Naive B cell (primary cell): ENCODE data around the gene KIF2C. TPM values are rescaled to one million over a fixed set of nuclear protein-coding genes. Genes with fewer than 3 reads are reported as not detected.
"Not testable (repeated sequence)": the region's sequence is repeated elsewhere in the genome, so short reads cannot be mapped to it uniquely, and the experiment has no call there.

ENCODE experiments used
- ATAC-seq, 2 donors: fragments of 150-1000 bp; cut with Tn5 transposase; 2 replicates each; pipeline ENCODE4 v1.10.0; 2021; ENCODE audit warnings: low read depth in 2 of 2, mild to moderate bottlenecking in 2 of 2, moderate library complexity in 2 of 2
- DNase-seq: peaks from one replicate; pipeline ENCODE4 v3.0.0; 2022
- H3K27ac Mint-ChIP-seq, 6 donors: one replicate each; pipeline ENCODE4 v1.8.0; 2020 to 2022; ENCODE audit warnings: mild to moderate bottlenecking in 6 of 6, mixed read lengths in 6 of 6, moderate library complexity in 5 of 6, inconsistent platforms in 2 of 6
- H3K27me3 Mint-ChIP-seq, 3 donors: one replicate each; pipeline ENCODE4 v1.8.0; 2021 to 2022; ENCODE audit warnings: mixed read lengths in 3 of 3, mild to moderate bottlenecking in 1 of 3
- H3K36me3 Mint-ChIP-seq, 2 donors: one replicate each; pipeline ENCODE4 v1.8.0; 2020 to 2022; ENCODE audit warnings: mixed read lengths in 2 of 2, inconsistent platforms in 1 of 2, mild to moderate bottlenecking in 1 of 2
- H3K4me1 Mint-ChIP-seq, 3 donors: one replicate each; pipeline ENCODE4 v1.8.0; 2020 to 2022; ENCODE audit warnings: mixed read lengths in 3 of 3, inconsistent platforms in 1 of 3, mild to moderate bottlenecking in 1 of 3, moderate library complexity in 1 of 3
- H3K4me3 Mint-ChIP-seq, 8 donors: one replicate each; pipeline ENCODE4 v1.8.0; 2020 to 2022; ENCODE audit warnings: mild to moderate bottlenecking in 8 of 8, mixed read lengths in 8 of 8, moderate library complexity in 8 of 8, inconsistent platforms in 2 of 8
- H3K9me3 Mint-ChIP-seq, 7 donors: one replicate each; pipeline ENCODE4 v1.8.0; 2020 to 2022; ENCODE audit warnings: mixed read lengths in 7 of 7, mild to moderate bottlenecking in 5 of 7, inconsistent platforms in 2 of 7, moderate library complexity in 1 of 7
- polyA plus RNA-seq, 6 donors: library from polyadenylated mRNA; unstranded; fragments of 300-500 nt; fragmentation: Illumina TruSeq; gene quantifications; one replicate each; pipeline ENCODE4 v1.2.3, GENCODE V29; 2021; ENCODE audit warnings: low read depth in 6 of 6

The KIF2C gene
- polyA plus RNA-seq, 6 donors from 2014 or later: 0.23 to 0.85 (median 0.33) TPM; not detected in 2

DNA sequence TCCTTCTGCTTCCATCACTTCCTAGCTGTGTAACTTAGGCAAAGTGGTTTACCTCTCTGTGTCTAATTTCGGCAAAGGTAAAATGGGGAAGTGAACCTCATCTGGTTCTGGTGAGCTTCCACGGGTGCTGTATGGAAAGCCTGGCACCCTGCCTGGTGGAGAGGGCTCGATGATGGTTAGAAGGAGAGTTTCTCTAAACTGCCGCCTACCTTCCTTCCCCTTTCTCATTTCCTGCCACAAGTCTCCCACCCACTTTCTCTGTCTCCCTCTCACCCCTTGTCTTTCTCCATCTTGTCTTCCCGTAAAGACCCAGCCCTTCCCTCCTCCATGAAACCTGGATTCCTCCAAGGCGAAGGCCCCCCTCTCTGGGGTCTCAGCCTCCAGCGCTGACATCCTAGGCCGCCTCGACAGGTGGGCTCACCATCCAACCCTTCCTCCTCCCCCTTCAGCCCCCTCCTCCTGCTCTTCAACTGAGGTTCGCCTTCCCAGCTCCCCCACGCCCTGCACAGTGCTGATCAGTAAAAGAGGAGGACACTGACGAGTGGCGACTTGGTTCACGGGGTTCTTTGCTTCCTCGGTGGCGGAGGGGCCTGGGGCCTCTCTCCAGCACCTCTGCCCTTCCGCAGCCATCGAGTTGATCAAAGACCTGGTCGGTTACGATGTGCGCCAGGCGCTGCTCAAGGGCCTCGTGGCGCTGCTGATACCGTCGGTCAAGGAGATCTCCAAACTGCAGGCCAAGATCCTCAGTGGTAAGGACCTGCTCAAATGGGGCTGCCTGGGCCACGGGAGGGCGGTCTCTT, 15.9 kb upstream of the KIF2C start:
- Mint-ChIP-seq H3K4me1 (peaks cover 51 to 74% (median 69%) of the 10 kb centered on the region in 3 donors), H3K4me3 (peak overlapping the region; percentile 74 to 94 (median 90)), H3K9me3 (peaks cover 0 to 4% (median 0%) of the 10 kb centered on the region in 7 donors), H3K27ac (peak overlapping the region; percentile 86 to 98 (median 89)), H3K27me3 (no peaks in the 10 kb centered on the region), H3K36me3 (no peaks in the 10 kb centered on the region)
- ATAC-seq (peak; percentile 50 to 60), DNase-seq (peak; percentile 76)

DNA sequence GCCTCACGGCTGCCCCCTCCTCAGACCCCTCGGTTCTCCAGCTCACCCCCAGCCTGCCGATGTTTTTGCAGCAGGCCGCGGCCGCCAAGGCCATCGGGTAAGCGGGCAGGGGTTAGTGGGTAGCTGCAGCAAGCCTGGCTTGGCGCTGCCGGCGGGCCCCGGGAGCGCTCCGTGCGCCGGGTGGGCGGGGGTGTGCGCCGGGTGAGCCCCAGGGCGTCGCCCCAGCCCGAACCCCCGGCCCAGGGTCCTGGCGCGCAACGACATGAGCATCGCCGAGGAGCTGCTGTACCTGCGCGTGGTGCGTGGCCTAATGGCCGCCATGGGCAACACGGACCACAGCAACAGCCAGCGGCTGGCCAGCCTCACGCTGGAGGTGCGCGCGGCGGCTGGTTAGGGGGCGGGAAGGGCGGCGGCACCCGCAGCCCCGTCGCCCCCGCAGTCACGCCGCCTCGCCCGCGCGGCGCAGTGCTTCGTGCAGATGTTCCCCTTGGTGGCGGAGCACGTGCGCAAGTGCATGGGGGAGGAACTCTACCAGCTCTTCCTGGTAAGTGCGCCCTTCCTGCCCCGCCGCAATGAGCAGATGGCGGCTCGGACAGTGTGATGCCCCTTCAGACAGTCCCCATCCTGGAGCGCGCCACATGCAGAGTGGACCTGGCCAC, 15.2 kb upstream of the KIF2C start:
- peaks cover 56 to 72% (median 68%) of the 10 kb centered on the region in 3 donors for H3K4me1 Mint-ChIP-seq
- no peaks in the 10 kb centered on the region for H3K36me3 Mint-ChIP-seq
- H3K9me3 Mint-ChIP-seq: peaks cover 0 to 4% (median 0%) of the 10 kb centered on the region in 7 donors
- H3K27me3 Mint-ChIP-seq: no peaks in the 10 kb centered on the region
- ATAC-seq (no peak), DNase-seq (no peak)
- peak overlapping the region in 4 of 6 donors; percentile 81 to 96 (median 88) for H3K27ac Mint-ChIP-seq
- H3K4me3 Mint-ChIP-seq: peak overlapping the region in 3 of 8 donors; percentile 20 to 63 (median 32)

DNA sequence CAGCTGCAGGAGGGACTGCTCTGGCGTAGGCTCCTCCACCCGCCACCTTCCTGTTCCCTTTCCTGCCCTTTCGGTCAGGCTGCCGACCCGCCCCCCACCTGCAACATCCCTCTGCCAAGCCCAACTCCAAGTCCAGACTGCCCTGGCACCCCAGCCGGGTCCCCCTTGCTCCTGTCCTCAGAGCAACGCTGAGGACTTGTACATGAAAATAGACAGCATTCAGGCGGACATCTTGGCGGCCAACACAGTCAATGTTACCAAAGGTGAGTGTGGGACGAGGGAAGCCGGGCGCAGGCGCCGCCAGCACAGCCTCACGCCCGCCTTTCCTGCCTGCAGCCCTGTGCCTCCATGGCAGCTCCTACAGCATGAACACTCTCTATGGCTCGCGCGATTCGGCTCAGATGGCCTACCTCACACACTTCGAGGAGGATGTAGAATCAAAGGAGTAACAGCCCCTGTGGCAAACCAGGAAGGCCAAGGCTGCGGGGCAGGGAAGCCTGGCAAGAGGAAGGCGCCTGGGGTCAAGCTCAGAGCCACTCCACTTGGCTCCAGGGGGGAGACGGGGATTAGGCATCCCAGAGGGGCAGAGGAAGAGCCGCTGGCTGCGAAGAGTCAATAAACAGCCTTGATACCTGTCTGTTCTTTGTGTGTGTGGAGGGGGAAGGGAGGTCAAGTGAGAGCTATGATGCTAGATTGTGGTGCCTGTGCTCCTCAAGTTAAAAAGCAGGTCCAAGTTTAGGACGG, 14.5 kb upstream of the KIF2C start:
- Mint-ChIP-seq H3K4me1 (peaks cover 52 to 68% (median 62%) of the 10 kb centered on the region in 3 donors), H3K36me3 (no peaks in the 10 kb centered on the region), H3K4me3 (peak overlapping the region in 6 of 8 donors; percentile 20 to 63 (median 53)), H3K27me3 (no peaks in the 10 kb centered on the region), H3K27ac (peak overlapping the region in 5 of 6 donors; percentile 77 to 96 (median 90)), H3K9me3 (peaks cover 0 to 4% (median 0%) of the 10 kb centered on the region in 7 donors)
- DNase-seq (no peak), ATAC-seq (no peak)

DNA sequence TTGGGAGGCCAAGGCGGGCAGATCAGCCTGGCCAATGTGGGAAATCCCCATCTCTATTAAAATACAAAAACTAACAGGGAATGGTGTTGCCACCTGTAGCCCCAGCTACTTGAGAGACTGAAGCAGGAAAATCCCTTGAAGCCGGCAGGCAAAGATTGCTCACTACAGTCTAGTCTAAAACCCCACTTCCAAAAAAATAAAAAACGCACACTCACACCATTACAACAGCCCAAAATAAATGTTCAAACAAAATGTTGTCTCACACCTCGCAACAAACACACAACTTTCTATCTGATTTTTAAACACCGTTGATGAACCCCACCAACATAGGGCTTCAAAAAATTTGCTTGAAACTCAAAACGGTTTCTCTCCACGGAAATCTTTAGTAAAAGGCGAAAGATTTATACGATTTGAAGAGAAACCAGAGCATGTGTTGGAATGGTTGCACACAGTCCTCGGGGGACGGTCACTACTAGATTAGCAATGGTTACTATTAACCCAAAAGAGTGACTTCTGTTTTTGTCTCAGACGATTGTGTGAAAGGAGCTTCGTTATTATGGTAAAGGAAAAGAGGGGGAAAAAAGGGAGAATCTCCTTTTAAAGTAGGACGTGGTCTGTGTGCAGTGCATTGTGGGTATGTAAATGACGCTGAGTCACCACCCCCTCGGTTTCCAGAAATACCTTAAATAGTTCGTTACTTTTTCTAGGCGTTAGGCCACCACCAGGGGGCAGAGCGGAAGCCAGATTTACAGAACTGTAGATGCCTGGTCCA, 8.7 kb upstream of the KIF2C start, which contains the start of gene RNU5D-1:
TSS of gene RNU5D-1 (minus strand) at position 430 of the 772 bp plus-strand sequence.
- Mint-ChIP-seq H3K4me1 (peaks cover 23 to 41% (median 25%) of the 10 kb centered on the region in 3 donors), H3K4me3 (peak within 1 kb of the TSS; percentile 56 to 88 (median 80)), H3K36me3 (no peaks in the 10 kb centered on the region), H3K27me3 (no peaks in the 10 kb centered on the region), H3K9me3 (no peaks in the 10 kb centered on the region), H3K27ac (peak within 1 kb of the TSS; percentile 99 to 100 (median 100))
- ATAC-seq (peak; percentile 78), DNase-seq (peak; percentile 89)

DNA sequence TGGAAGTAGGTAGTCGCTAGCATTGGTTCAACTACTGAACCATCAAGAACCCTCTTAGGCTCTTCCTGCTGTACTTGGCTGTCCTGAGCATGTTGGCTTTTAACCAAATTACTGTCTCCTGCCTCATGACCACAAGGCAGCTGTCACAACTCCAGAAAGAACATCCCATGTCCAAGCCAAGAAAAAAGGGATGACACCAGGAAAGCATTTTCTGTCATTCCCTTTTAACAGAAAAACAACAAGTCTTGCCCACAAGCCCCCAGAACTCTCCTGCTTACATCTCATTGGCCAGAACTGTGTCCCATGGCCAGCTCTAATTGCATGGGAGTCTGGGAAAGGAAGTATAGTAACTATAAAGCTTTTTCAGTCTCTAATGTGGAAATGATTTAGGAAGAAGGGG, 6.3 kb upstream of the KIF2C start:
- Mint-ChIP-seq H3K27ac (no peak overlapping the region), H3K9me3 (no peaks in the 10 kb centered on the region), H3K27me3 (no peaks in the 10 kb centered on the region), H3K4me3 (peak overlapping the region in 1 of 8 donors; percentile 10), H3K36me3 (no peaks in the 10 kb centered on the region), H3K4me1 (peaks cover 12 to 30% (median 13%) of the 10 kb centered on the region in 3 donors)
- ATAC-seq (no peak), DNase-seq (no peak)

DNA sequence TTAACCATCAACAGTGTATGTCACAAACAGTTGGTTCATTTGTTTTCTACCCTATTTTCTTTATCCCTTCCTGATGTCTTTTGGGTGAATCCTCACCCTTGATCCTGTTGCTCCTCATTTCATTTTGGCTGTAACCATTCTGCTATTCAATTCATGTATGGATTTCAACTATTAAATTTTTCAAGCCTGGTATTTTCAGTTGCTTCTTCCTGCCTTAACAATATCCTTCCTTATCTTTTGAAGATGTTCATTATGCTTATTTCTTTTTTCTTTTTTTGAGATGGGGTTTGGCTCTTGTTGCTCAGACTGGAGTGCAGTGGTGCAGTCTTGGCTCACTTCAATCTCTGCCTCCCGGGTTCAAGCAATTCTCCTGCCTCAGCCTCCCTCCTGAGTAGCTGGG, 5.9 kb upstream of the KIF2C start:
- Mint-ChIP-seq H3K4me1 (peaks cover 12 to 32% (median 13%) of the 10 kb centered on the region in 3 donors), H3K27ac (no peak overlapping the region), H3K9me3 (no peaks in the 10 kb centered on the region), H3K4me3 (peak overlapping the region in 1 of 8 donors; percentile 10), H3K27me3 (no peaks in the 10 kb centered on the region), H3K36me3 (no peaks in the 10 kb centered on the region)
- DNase-seq (no peak), ATAC-seq (no peak)

DNA sequence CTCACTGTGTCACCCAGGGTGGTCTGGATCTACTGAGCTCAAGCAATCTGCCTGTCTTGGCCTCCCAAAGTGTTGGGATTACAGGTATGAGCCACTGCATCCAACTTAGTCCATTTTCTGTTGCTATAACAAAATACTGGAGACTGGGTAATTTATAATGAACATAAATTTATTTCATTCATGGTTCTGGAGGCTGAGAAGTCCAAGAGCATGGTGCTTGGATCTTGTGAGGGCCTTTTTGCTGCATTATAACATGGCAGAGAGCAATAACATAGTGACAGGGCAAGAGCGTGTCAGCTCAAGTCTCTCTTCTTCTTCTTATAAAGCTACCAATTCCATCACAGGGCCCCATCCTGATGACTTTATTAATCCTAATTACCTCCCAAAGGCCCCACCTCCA, 3.6 kb upstream of the KIF2C start:
- no peak for DNase-seq
- no peak for ATAC-seq
- no peak overlapping the region for H3K27ac Mint-ChIP-seq

DNA sequence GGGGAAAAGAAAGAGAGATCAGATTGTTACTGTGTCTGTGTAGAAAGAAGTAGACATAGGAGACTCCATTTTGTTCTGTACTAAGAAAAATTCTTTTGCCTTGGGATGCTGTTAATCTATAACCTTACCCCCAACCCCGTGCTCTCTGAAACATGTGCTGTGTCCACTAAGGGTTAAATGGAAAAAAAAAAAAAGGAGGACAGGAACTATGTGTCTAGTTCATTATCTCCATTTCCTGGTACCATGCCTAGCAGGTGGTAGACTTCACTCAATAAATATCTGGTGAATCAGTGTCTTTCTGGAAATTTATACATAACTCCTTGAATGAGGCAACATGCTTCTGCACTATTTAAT, 707 bp upstream of the KIF2C start:
- Mint-ChIP-seq H3K4me3 (peak overlapping the region; percentile 85 to 97 (median 94)), H3K27ac (peak overlapping the region; percentile 36 to 97 (median 93)), H3K4me1 (peaks cover 6 to 26% (median 11%) of the 10 kb centered on the region in 3 donors)
- not testable (repeated sequence) for DNase-seq, H3K9me3 Mint-ChIP-seq, H3K27me3 Mint-ChIP-seq, ATAC-seq, H3K36me3 Mint-ChIP-seq

More for the DNA sequence above, 3.6 kb upstream of the KIF2C start:
- no peaks in the 10 kb centered on the region for H3K36me3 Mint-ChIP-seq
- no peaks in the 10 kb centered on the region for H3K27me3 Mint-ChIP-seq
- no peak overlapping the region for H3K4me3 Mint-ChIP-seq
- no peaks in the 10 kb centered on the region for H3K9me3 Mint-ChIP-seq
- H3K4me1 Mint-ChIP-seq: peaks cover 10 to 35% (median 13%) of the 10 kb centered on the region in 3 donors

DNA sequence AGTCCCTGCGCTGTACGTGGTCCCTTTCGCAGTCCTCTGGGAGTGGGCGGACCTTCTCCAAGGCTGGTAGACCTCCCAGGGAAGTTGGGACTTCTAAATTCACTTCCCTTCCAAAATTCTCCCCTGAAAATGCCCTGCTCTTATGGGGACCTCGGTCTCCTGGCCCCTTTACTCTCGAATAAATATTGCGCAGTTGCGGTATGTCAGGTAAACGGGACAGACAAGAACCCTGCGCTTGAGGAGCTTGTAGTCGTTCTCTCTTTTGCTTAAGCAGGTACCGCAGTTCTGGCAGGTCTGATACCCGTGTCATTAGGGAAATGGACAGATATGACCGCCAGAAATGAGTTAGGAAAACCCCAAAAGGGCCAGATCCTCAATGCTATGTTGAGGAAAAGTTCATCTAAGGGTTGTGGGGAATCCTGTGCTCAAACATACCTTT, 561 bp downstream of the KIF2C start:
- ATAC-seq: no peak
- H3K27ac Mint-ChIP-seq: peak overlapping the region in 4 of 6 donors; percentile 24 to 97 (median 80)
- no peaks in the 10 kb centered on the region for H3K36me3 Mint-ChIP-seq
- H3K9me3 Mint-ChIP-seq: no peaks in the 10 kb centered on the region
- H3K4me1 Mint-ChIP-seq: peaks cover 6 to 26% (median 11%) of the 10 kb centered on the region in 3 donors
- no peak for DNase-seq
- no peaks in the 10 kb centered on the region for H3K27me3 Mint-ChIP-seq
- peak overlapping the region; percentile 85 to 97 (median 94) for H3K4me3 Mint-ChIP-seq

DNA sequence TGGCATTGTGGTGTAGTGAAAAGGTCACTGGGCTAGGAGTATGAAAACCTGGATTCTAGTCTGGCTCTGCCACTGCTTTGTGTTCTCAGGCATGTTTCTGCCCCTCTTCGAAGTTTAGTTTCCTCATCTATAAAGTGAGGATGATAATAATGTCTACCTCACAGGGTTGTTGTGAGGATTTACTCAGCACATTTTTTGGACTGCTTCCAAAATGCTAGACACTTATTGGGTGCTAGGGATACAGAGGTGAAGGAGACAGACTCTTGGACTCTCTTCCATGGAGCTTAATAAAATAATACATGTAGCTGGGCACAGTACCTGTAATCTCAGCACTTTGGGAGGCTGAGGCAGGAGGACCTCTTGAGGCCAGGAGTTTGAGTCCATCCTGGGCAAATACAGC, 3.6 kb downstream of the KIF2C start:
- DNase-seq (no peak), ATAC-seq (no peak)
- Mint-ChIP-seq H3K27ac (no peak overlapping the region), H3K4me1 (peaks cover 6 to 20% (median 11%) of the 10 kb centered on the region in 3 donors), H3K27me3 (no peaks in the 10 kb centered on the region), H3K4me3 (peak overlapping the region in 1 of 8 donors; percentile 26), H3K9me3 (no peaks in the 10 kb centered on the region), H3K36me3 (no peaks in the 10 kb centered on the region)

DNA sequence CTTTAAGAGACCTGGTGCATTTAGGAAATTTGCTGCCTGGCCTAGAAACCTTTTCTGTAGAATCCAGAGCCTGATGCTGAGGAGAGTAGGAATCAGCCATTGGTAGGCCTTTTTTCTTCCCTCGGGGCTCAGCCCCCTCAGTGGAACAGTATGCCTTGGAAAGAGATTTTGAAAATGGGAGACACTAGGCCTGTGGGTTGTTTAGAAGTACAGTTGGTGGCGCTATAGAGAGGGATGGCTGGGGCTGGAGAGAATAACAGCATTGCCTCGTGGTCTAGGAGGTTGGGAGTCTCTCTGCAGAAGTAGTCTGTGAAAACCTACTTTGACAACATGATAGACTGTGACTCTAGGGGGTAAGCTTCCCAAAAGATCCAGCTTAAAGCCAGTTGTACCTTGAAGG, 8.2 kb downstream of the KIF2C start:
- Mint-ChIP-seq H3K27ac (no peak overlapping the region), H3K36me3 (no peaks in the 10 kb centered on the region), H3K9me3 (no peaks in the 10 kb centered on the region), H3K4me3 (no peak overlapping the region), H3K27me3 (no peaks in the 10 kb centered on the region), H3K4me1 (no peaks in the 10 kb centered on the region)
- no peak for ATAC-seq
- no peak for DNase-seq

DNA sequence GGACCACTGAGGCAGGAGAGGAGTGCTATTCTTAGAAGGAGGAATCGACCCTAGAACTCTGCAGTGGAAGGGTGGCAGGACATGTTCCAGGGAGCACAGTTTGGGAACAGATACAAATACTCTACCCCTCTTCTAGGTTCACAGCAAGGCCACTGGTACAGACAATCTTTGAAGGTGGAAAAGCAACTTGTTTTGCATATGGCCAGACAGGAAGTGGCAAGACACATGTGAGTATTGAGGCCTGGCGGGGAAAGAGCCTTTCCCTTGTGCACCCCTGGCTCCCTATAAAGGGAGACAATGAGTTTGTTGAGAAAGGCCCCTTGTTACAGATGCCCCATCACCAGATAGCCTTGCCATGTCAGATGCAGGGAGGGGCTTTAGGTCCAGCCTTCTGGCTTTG, 17.8 kb downstream of the KIF2C start:
- Mint-ChIP-seq H3K4me3 (peak overlapping the region in 4 of 8 donors; percentile 19 to 60 (median 38)), H3K36me3 (no peaks in the 10 kb centered on the region), H3K27ac (no peak overlapping the region), H3K27me3 (no peaks in the 10 kb centered on the region), H3K4me1 (peaks cover 8 to 19% (median 10%) of the 10 kb centered on the region in 3 donors), H3K9me3 (no peaks in the 10 kb centered on the region)
- ATAC-seq (peak in 1 of 2 donors; percentile 37), DNase-seq (no peak)
